Stimulated activated CD4-positive, alpha-beta T cell treated with anti-CD3 and anti-CD28 coated beads, TNF-alpha, amount 100 ng/mL, for 48 hours (primary cell): ENCODE data around the gene KDM6A.
"Not testable (repeated sequence)": the region's sequence is repeated elsewhere in the genome, so short reads cannot be mapped to it uniquely, and the experiment has no call there.

ENCODE experiments used
- DNase-seq, 3 donors: peaks; one replicate each; pipeline ENCODE4 v3.0.0-alpha.2; 2020; ENCODE audit warnings: low read depth in 3 of 3

The KDM6A gene

GRCh38 chrX:45007598-45007997 lies 134.6 kb downstream of the KDM6A start:
- no peak for DNase-seq

- DNase-seq: no peak
These were observed 136.5 kb downstream of the KDM6A start for GRCh38 chrX:45009371-45010000.

GRCh38 chrX:45011131-45011530 lies 138.1 kb downstream of the KDM6A start:
- no peak for DNase-seq

GRCh38 chrX:45011597-45011996 lies 138.6 kb downstream of the KDM6A start:
- no peak for DNase-seq

- DNase-seq: no peak
These were observed 145.0 kb downstream of the KDM6A start for GRCh38 chrX:45017946-45018345.

GRCh38 chrX:45022150-45022549 lies 149.2 kb downstream of the KDM6A start:
- DNase-seq: no peak

GRCh38 chrX:45024501-45024900 lies 151.5 kb downstream of the KDM6A start:
- no peak for DNase-seq

GRCh38 chrX:45026036-45026435 lies 153.0 kb downstream of the KDM6A start:
- DNase-seq: no peak

GRCh38 chrX:45031830-45032378 lies 158.9 kb downstream of the KDM6A start:
- no peak for DNase-seq

GRCh38 chrX:45035071-45035470 lies 162.1 kb downstream of the KDM6A start:
- no peak for DNase-seq

- DNase-seq: no peak
These were observed 163.2 kb downstream of the KDM6A start for GRCh38 chrX:45036161-45036560.

GRCh38 chrX:45040137-45040536 lies 167.1 kb downstream of the KDM6A start:
- not testable (repeated sequence) for DNase-seq

- DNase-seq: no peak
These were observed 173.4 kb downstream of the KDM6A start for GRCh38 chrX:45046417-45046816.

- DNase-seq: no peak
These were observed 177.6 kb downstream of the KDM6A start for GRCh38 chrX:45050558-45050957.

GRCh38 chrX:45056428-45057145 lies 183.6 kb downstream of the KDM6A start:
- DNase-seq: no peak

- DNase-seq: not testable (repeated sequence)
These were observed 186.9 kb downstream of the KDM6A start for GRCh38 chrX:45059906-45060305.

GRCh38 chrX:45063319-45064095 lies 190.5 kb downstream of the KDM6A start:
- DNase-seq: no peak

GRCh38 chrX:45068569-45068968 lies 195.6 kb downstream of the KDM6A start:
- no peak for DNase-seq

- DNase-seq: no peak
These were observed 197.4 kb downstream of the KDM6A start for GRCh38 chrX:45070116-45071007.

- not testable (repeated sequence) for DNase-seq
These were observed 200.0 kb downstream of the KDM6A start for GRCh38 chrX:45073011-45073410.

GRCh38 chrX:45077748-45078424 lies 204.9 kb downstream of the KDM6A start:
- no peak for DNase-seq
